Mesenteric fat pad (tissue), 1 donor: ENCODE measurements around the gene COG5. TPM values are rescaled to one million over a fixed set of nuclear protein-coding genes. Genes with fewer than 3 reads are reported as not detected.

Source experiments
- DNase-seq: peaks from one replicate; pipeline ENCODE4 v3.0.0-alpha.2; 2020; ENCODE audit warnings: low spot score
- total RNA-seq: library from RNA; stranded (reverse); fragmentation: NEBNext Ultra II Directional; extraction: Animal tissue kit (Norgen Biotek cat#: 25700); gene quantifications from one replicate; pipeline ENCODE4 v1.2.1, GENCODE V29; 2021
- donor health status: DM: yes; HTN: yes; CAD: no.

Gene COG5
- total RNA-seq, 1 donor from 2014 or later, result 51.6 TPM

- no peak for DNase-seq
These were observed 99.0 kb downstream of the COG5 start for GRCh38 chr7:107464666-107465226.

- DNase-seq, result no peak
These were observed 100.3 kb downstream of the COG5 start for GRCh38 chr7:107463139-107464078.

- DNase-seq, result no peak
These were observed 101.7 kb downstream of the COG5 start for GRCh38 chr7:107461938-107462533.

GRCh38 chr7:107453388-107453787 lies 110.3 kb downstream of the COG5 start:
- no peak for DNase-seq

GRCh38 chr7:107450970-107451369 lies 112.8 kb downstream of the COG5 start:
- DNase-seq, result no peak

GRCh38 chr7:107446988-107447387 lies 116.7 kb downstream of the COG5 start:
- no peak for DNase-seq

- no peak for DNase-seq
These were observed 117.2 kb downstream of the COG5 start for GRCh38 chr7:107446531-107446930.

GRCh38 chr7:107442678-107443077 lies 121.0 kb downstream of the COG5 start:
- DNase-seq, result no peak

- no peak for DNase-seq
These were observed 121.9 kb downstream of the COG5 start for GRCh38 chr7:107441581-107442422.

GRCh38 chr7:107439025-107439424 lies 124.7 kb downstream of the COG5 start:
- DNase-seq, result no peak

- no peak for DNase-seq
These were observed 128.0 kb downstream of the COG5 start for GRCh38 chr7:107435749-107436148.

GRCh38 chr7:107432261-107432660 lies 131.5 kb downstream of the COG5 start:
- DNase-seq, result no peak

GRCh38 chr7:107430057-107430456 lies 133.7 kb downstream of the COG5 start:
- no peak for DNase-seq

- no peak for DNase-seq
These were observed 135.1 kb downstream of the COG5 start for GRCh38 chr7:107428642-107429041.

- DNase-seq, result no peak
These were observed 136.3 kb downstream of the COG5 start for GRCh38 chr7:107427462-107427861.

- DNase-seq, result no peak
These were observed 149.5 kb downstream of the COG5 start for GRCh38 chr7:107414198-107414597.

GRCh38 chr7:107408349-107408748 lies 155.4 kb downstream of the COG5 start:
- DNase-seq, result no peak

GRCh38 chr7:107405559-107405958 lies 158.2 kb downstream of the COG5 start:
- no peak for DNase-seq

GRCh38 chr7:107404740-107405537 lies 158.8 kb downstream of the COG5 start:
- no peak for DNase-seq

GRCh38 chr7:107398161-107398560 lies 165.6 kb downstream of the COG5 start:
- DNase-seq, result no peak

- DNase-seq, result no peak
These were observed 166.7 kb downstream of the COG5 start for GRCh38 chr7:107396990-107397389.
